Measurements from ENCODE around the gene STRN. TPM values are rescaled to one million over a fixed set of nuclear protein-coding genes. Genes with fewer than 3 reads are reported as not detected.

The STRN gene
- total RNA-seq, 2 experiments from 2014 or later: 16.1 to 32.6 TPM

GRCh38 chr2:36965206-36965605, 1.1 kb downstream of the STRN start:
- Histone ChIP-seq H3K27ac (ENCODE audit: low read depth, low read length, poor library complexity, severe bottlenecking) (no peak overlapping the region), H3K4me1 (ENCODE audit: insufficient read depth, low read length, poor library complexity, severe bottlenecking) (peaks cover 30% of the 10 kb centered on the region), H3K9me2 (ENCODE audit: insufficient read depth, low read length) (no peaks in the 10 kb centered on the region), H3K9me3 (ENCODE audit: low read length) (no peaks in the 10 kb centered on the region), H3K79me2 (ENCODE audit: insufficient read depth, low read depth, low read length) (peaks cover 32% of the 10 kb centered on the region), H2AFZ (ENCODE audit: low read length) (peak overlapping the region; percentile 96; the same call in 1 of the 2 replicates), H3K4me2 (ENCODE audit: low read length) (peak overlapping the region; percentile 88), H4K20me1 (ENCODE audit: insufficient read depth, low read length) (peaks cover 16% of the 10 kb centered on the region; the same call in 1 of the 2 replicates), H3K36me3 (ENCODE audit: insufficient read depth, low read length) (0 out of 2 replicates have a peak, but pooled peaks cover 4% of the 10 kb centered on the region), H3K4me3 (ENCODE audit: low read depth, low read length, poor library complexity, severe bottlenecking) (peak overlapping the region; percentile 94)
- ChIA-PET CTCF (ENCODE audit: unreplicated experiment) (no interaction called here), POLR2A (no interaction called here)
- DNase-seq (ENCODE audit: low spot score): peak; percentile 5
- BruUV-seq (replicated peaks): TSS peak; percentile 63
- intact Hi-C loops (cut with micrococcal nuclease; ENCODE audit: unreplicated experiment): loop anchor here (2.0 to 5.0 kb wide), 4 partner anchors 68 to 707 kb away; partner anchors contain the start of genes CDC42EP3, CEBPZOS, GPATCH11 and HEATR5B
- TF ChIP-seq CTCF (conservative IDR thresholded peaks at IDR 0.05; ENCODE audit: low read length): no peak

GRCh38 chr2:36964496-36965058, 1.8 kb downstream of the STRN start:
- ChIA-PET CTCF (ENCODE audit: unreplicated experiment) (no interaction called here), POLR2A (interaction anchor here (1.1 kb wide), 1 partner anchor 203 kb away, joined by 3 read pairs; no protein-coding TSS in a partner anchor)
- no peak for TF ChIP-seq CTCF (conservative IDR thresholded peaks at IDR 0.05; ENCODE audit: low read length)
- no peaks in the 10 kb centered on the region for H3K9me2 ChIP-seq (ENCODE audit: insufficient read depth, low read length)
- H3K4me2 ChIP-seq (ENCODE audit: low read length): peak overlapping the region; percentile 88
- peak overlapping the region; percentile 94 for H3K4me3 ChIP-seq (ENCODE audit: low read depth, low read length, poor library complexity, severe bottlenecking)
- H3K4me1 ChIP-seq (ENCODE audit: insufficient read depth, low read length, poor library complexity, severe bottlenecking): peaks cover 30% of the 10 kb centered on the region
- no peaks in the 10 kb centered on the region for H3K9me3 ChIP-seq (ENCODE audit: low read length)
- peaks cover 16% of the 10 kb centered on the region; the same call in 1 of the 2 replicates for H4K20me1 ChIP-seq (ENCODE audit: insufficient read depth, low read length)
- intact Hi-C loops (cut with micrococcal nuclease; ENCODE audit: unreplicated experiment): loop anchor here (2.0 to 5.0 kb wide), 4 partner anchors 68 to 708 kb away; partner anchors contain the start of genes CDC42EP3, CEBPZOS, GPATCH11 and HEATR5B
- peaks cover 38% of the 10 kb centered on the region for H3K79me2 ChIP-seq (ENCODE audit: insufficient read depth, low read depth, low read length)
- no TSS peak for BruUV-seq (replicated peaks)
- H3K27ac ChIP-seq (ENCODE audit: low read depth, low read length, poor library complexity, severe bottlenecking): no peak overlapping the region
- no peak overlapping the region for H2AFZ ChIP-seq (ENCODE audit: low read length)
- no peak for DNase-seq (ENCODE audit: low spot score)
- H3K36me3 ChIP-seq (ENCODE audit: insufficient read depth, low read length): 0 out of 2 replicates have a peak, but pooled peaks cover 4% of the 10 kb centered on the region

DNA sequence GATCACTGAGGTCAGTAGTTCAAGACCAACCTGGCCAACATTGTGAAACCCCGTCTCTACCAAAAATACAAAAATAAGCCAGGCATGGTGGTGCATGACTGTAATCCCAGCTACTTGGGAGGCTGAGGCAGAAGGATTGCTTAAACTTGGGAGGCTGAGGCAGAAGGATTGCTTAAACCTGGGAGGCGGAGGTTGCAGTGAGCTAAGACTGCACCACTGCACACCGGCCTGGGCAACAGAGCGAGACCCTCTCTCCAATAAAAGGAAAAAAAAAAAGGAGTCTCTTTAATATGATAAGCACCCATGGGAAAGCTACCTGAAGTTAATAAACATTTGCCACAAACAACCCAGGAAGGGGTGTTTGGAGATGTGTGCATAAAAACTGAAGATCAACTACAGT, 2.6 kb downstream of the STRN start:
- Histone ChIP-seq H3K4me1 (ENCODE audit: insufficient read depth, low read length, poor library complexity, severe bottlenecking) (peaks cover 30% of the 10 kb centered on the region), H3K79me2 (ENCODE audit: insufficient read depth, low read depth, low read length) (peaks cover 39% of the 10 kb centered on the region), H3K36me3 (ENCODE audit: insufficient read depth, low read length) (0 out of 2 replicates have a peak, but pooled peaks cover 4% of the 10 kb centered on the region), H4K20me1 (ENCODE audit: insufficient read depth, low read length) (peaks cover 16% of the 10 kb centered on the region; the same call in 1 of the 2 replicates), H3K9me3 (ENCODE audit: low read length) (no peaks in the 10 kb centered on the region), H3K27ac (ENCODE audit: low read depth, low read length, poor library complexity, severe bottlenecking) (no peak overlapping the region), H3K4me3 (ENCODE audit: low read depth, low read length, poor library complexity, severe bottlenecking) (no peak overlapping the region), H2AFZ (ENCODE audit: low read length) (no peak overlapping the region), H3K4me2 (ENCODE audit: low read length) (no peak overlapping the region), H3K9me2 (ENCODE audit: insufficient read depth, low read length) (no peaks in the 10 kb centered on the region)
- ChIA-PET POLR2A (interaction anchor here (1.1 kb wide), 1 partner anchor 204 kb away, joined by 3 read pairs; no protein-coding TSS in a partner anchor), CTCF (ENCODE audit: unreplicated experiment) (no interaction called here)
- no peak for TF ChIP-seq CTCF (conservative IDR thresholded peaks at IDR 0.05; ENCODE audit: low read length)
- TF ChIP-seq EZH2phosphoT487 (IDR thresholded peaks at IDR 0.05; ENCODE audit: borderline replicate concordance, low read depth, low read length): no peak
- intact Hi-C loops (cut with micrococcal nuclease; ENCODE audit: unreplicated experiment): loop anchor here (2.0 kb wide), 1 partner anchor 67 kb away; no protein-coding TSS in a partner anchor
- no TSS peak for BruUV-seq (replicated peaks)
- no peak for DNase-seq (ENCODE audit: low spot score)
